ENCODE results near the gene SYMPK. TPM values are rescaled to one million over a fixed set of nuclear protein-coding genes. Genes with fewer than 3 reads are reported as not detected.

The SYMPK gene
- total RNA-seq, 1 donor from 2014 or later = 115 TPM

DNA sequence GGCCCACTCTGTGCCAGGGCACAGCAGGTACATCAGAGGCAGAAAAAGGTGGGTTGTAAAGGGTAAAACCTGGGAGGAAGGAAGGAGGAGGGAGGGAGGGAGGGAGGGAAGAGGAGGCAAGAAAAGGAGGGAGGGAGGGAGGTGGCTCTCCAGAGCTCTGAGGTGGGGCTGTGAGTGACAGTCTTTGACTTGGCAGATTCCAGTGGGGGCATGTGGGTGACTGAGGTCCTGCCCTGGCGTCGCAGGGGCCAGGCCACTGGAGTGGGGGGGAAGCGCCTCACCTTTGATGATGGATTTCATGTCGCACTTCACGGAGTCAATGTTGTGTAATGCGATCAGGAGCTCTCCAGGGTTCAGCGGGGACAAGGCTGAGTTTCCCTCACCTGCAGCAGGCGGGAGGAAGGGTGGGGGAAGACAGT, 41.8 kb downstream of the SYMPK start:
- DNase-seq (ENCODE audit: low read depth, low spot score) = no peak
- H3K4me1 Mint-ChIP-seq = peaks cover 11% of the 10 kb centered on the region
- H3K27ac Mint-ChIP-seq (ENCODE audit: unreplicated experiment) = no peak overlapping the region
- TF ChIP-seq, protein P1, sequence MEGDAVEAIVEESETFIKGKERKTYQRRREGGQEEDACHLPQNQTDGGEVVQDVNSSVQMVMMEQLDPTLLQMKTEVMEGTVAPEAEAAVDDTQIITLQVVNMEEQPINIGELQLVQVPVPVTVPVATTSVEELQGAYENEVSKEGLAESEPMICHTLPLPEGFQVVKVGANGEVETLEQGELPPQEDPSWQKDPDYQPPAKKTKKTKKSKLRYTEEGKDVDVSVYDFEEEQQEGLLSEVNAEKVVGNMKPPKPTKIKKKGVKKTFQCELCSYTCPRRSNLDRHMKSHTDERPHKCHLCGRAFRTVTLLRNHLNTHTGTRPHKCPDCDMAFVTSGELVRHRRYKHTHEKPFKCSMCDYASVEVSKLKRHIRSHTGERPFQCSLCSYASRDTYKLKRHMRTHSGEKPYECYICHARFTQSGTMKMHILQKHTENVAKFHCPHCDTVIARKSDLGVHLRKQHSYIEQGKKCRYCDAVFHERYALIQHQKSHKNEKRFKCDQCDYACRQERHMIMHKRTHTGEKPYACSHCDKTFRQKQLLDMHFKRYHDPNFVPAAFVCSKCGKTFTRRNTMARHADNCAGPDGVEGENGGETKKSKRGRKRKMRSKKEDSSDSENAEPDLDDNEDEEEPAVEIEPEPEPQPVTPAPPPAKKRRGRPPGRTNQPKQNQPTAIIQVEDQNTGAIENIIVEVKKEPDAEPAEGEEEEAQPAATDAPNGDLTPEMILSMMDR (conservative IDR thresholded peaks at IDR 0.05) = no peak
- no peak overlapping the region for H3K4me3 Mint-ChIP-seq
- no peaks in the 10 kb centered on the region for H3K9me3 Mint-ChIP-seq
- H3K27me3 Mint-ChIP-seq (ENCODE audit: low read depth) = peaks cover 3% of the 10 kb centered on the region
- peaks cover 10% of the 10 kb centered on the region for H3K36me3 Mint-ChIP-seq (ENCODE audit: low read depth)

DNA sequence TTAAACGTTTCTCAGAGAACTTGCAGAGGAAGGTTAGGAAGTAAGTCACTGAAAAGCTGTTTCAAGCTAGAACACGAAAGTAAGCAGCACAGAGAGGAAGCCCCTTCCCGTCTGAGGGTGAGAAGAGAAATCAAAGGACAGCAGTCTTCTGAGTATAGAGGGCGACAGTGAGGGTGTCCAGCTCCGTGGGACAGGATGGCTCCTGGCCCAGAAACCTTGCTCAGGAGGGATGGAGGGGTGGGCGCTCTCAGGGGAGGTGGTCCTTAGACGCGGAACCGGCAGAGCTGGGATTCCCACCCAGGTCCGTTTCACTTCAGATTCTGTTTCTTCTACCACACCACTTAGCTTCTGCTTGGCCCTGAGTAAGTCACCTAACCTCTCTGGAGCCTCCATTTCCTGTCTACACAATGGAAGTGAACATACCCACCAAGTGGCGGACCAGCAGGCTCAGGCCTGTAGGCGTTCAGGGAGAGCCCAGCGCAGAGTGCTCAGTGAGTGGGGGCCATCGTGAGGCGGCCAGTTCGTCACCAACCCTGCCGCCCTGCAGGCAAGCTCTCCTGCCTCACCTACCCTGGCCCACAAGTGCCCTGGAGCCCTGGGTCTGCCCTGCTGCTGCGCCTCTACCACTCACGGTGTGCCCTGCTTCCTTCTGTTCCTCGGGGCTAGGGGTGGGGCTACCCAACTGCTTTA, 42.4 kb downstream of the SYMPK start:
- TF ChIP-seq, protein P1 (conservative IDR thresholded peaks at IDR 0.05) = no peak
- H3K27me3 Mint-ChIP-seq (ENCODE audit: low read depth) = peaks cover 3% of the 10 kb centered on the region
- H3K4me3 Mint-ChIP-seq = peak overlapping the region; percentile 49
- H3K9me3 Mint-ChIP-seq = no peaks in the 10 kb centered on the region
- H3K27ac Mint-ChIP-seq (ENCODE audit: unreplicated experiment) = no peak overlapping the region
- H3K4me1 Mint-ChIP-seq = peaks cover 11% of the 10 kb centered on the region
- peaks cover 10% of the 10 kb centered on the region for H3K36me3 Mint-ChIP-seq (ENCODE audit: low read depth)
- no peak for DNase-seq (ENCODE audit: low read depth, low spot score)

DNA sequence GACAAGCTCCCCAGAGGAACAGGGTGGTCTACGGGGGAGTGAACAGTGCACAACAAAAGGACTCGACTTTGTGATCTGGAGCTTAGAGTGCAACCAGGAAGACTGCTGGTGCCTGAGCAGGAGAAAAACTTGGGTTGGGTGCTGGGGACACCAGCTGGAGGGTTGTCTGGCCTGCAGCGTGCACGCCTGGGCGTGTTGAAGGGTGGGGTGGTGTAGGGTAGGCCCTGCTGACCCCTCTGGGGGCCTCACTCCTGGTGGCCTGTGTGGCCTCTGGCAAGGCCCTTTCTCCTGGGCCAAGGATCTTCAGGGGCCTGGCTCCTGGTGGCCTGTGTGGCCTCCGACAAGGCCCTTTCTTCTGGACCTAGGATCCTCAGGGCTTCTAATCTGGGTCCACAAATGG, 43.2 kb downstream of the SYMPK start:
- Mint-ChIP-seq H3K4me3 (peak overlapping the region; percentile 49), H3K27me3 (ENCODE audit: low read depth) (peaks cover 3% of the 10 kb centered on the region), H3K36me3 (ENCODE audit: low read depth) (peaks cover 10% of the 10 kb centered on the region), H3K4me1 (peaks cover 11% of the 10 kb centered on the region), H3K27ac (ENCODE audit: unreplicated experiment) (no peak overlapping the region), H3K9me3 (no peaks in the 10 kb centered on the region)
- DNase-seq (ENCODE audit: low read depth, low spot score) = no peak
- TF ChIP-seq, protein P1 (conservative IDR thresholded peaks at IDR 0.05) = no peak

DNA sequence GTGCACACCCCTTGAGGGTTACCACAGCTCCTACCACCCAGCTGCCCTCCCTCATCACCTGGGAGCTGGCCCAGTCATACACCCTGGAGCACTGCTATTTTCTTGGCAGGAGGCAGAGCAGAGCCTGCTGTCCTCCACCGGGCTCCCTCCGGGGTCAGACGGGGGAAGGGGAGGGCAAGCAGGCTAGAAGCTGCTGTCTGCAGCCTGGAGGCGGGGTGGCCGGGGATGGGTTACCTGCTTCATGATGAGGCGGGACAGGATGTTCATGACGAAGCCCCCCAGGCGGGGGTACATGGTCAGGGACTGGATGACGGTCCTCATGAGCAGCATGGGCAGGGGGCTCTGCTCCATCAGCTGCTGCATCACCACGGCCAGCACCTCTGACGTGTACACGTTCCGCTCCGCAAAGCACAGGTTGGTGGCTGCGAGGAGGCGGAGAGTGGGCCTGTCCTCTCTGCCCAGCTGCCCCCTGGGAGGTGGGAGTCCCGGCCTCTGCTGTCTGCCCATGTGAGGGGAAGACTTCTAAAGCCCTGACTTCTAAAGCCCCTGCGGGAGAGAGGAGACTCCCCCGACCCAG, 45.1 kb downstream of the SYMPK start:
- Mint-ChIP-seq H3K27ac (ENCODE audit: unreplicated experiment) (no peak overlapping the region), H3K9me3 (no peaks in the 10 kb centered on the region), H3K27me3 (ENCODE audit: low read depth) (peaks cover 3% of the 10 kb centered on the region), H3K4me3 (peak overlapping the region; percentile 92), H3K36me3 (ENCODE audit: low read depth) (peaks cover 6% of the 10 kb centered on the region), H3K4me1 (peaks cover 11% of the 10 kb centered on the region)
- no peak for DNase-seq (ENCODE audit: low read depth, low spot score)
- TF ChIP-seq, protein P1 (conservative IDR thresholded peaks at IDR 0.05) = no peak

DNA sequence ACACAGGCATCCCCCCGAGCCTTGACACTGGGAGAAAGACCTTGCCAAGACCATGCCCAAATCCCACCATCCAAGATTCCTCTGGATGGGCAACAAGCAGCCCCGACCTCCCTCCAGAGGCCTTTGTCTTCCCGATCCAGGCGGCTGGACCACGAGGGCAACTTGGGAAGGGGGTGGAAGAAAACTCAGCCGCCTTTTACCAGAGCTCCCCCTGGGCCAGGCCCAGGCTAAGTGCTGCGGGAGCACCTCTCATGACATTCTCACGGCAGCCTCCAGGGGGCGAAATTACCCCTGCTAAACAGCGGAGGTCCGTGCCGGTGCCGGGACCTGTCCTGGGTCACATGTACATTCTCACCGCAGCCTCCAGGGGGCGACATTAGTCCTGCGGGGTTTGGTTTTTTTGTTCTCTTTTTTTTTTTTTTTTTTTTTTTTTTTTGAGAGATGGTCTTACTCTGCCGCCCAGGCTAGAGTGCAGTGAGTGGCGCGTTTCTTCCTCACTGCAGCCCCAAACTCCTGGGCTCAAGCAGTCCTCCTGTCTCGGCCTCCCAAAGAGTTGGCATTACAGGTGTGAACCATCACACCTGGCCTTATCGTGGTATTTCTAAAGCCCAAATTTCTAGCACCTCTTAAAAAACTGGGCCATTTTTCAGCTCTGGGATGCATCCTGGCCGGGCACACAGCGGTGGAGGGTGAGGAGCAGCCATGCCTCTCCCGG, 45.8 kb downstream of the SYMPK start:
- TF ChIP-seq, protein P1 (conservative IDR thresholded peaks at IDR 0.05) = peak; percentile 96
- peak; percentile 100 for DNase-seq (ENCODE audit: low read depth, low spot score)
- H3K4me3 Mint-ChIP-seq = peak overlapping the region; percentile 92

More for the DNA sequence above, 45.8 kb downstream of the SYMPK start:
- H3K27me3 Mint-ChIP-seq (ENCODE audit: low read depth) = peaks cover 3% of the 10 kb centered on the region
- H3K4me1 Mint-ChIP-seq = peaks cover 11% of the 10 kb centered on the region
- peak overlapping the region; percentile 12 for H3K27ac Mint-ChIP-seq (ENCODE audit: unreplicated experiment)
- peaks cover 6% of the 10 kb centered on the region for H3K36me3 Mint-ChIP-seq (ENCODE audit: low read depth)
- H3K9me3 Mint-ChIP-seq = no peaks in the 10 kb centered on the region
